GM19023 (cell line): ENCODE results near the gene TP53RK.

Experiments used
- ATAC-seq: cut with Tn5 transposase; IDR thresholded peaks from one replicate; pipeline ENCODE4 v1.9.1; 2021; ENCODE audit warnings: mild to moderate bottlenecking, moderate library complexity; ENCODE audit not compliant: unreplicated experiment

Gene TP53RK

GRCh38 chr20:46641424-46641823, 47.8 kb downstream of the TP53RK start:
- ATAC-seq, result no peak

GRCh38 chr20:46640536-46641311, 48.5 kb downstream of the TP53RK start:
- ATAC-seq, result no peak

GRCh38 chr20:46640044-46640443, 49.2 kb downstream of the TP53RK start:
- ATAC-seq, result no peak

GRCh38 chr20:46639587-46639986, 49.7 kb downstream of the TP53RK start:
- ATAC-seq, result no peak

GRCh38 chr20:46638898-46639274, 50.4 kb downstream of the TP53RK start:
- ATAC-seq, result no peak

GRCh38 chr20:46638134-46638897, 50.9 kb downstream of the TP53RK start:
- no peak for ATAC-seq

- ATAC-seq, result no peak
These were observed 51.7 kb downstream of the TP53RK start for GRCh38 chr20:46637427-46638133.

- no peak for ATAC-seq
These were observed 52.2 kb downstream of the TP53RK start for GRCh38 chr20:46637020-46637419.

GRCh38 chr20:46636514-46636913, 52.7 kb downstream of the TP53RK start:
- ATAC-seq, result no peak

- no peak for ATAC-seq
These were observed 53.6 kb downstream of the TP53RK start for GRCh38 chr20:46635514-46636136.

- no peak for ATAC-seq
These were observed 54.7 kb downstream of the TP53RK start for GRCh38 chr20:46634528-46634927.
